ENCODE measurements around the gene THOC2.
"Not testable (repeated sequence)": the region's sequence is repeated elsewhere in the genome, so short reads cannot be mapped to it uniquely, and the experiment has no call there.

Gene THOC2

GRCh38 chrX:123663720-123664119 is 69.1 kb downstream of the THOC2 start:
- H3K4ac ChIP-seq (ENCODE audit: low read length); DNase-seq (ENCODE audit: low spot score); H3K79me1 ChIP-seq (ENCODE audit: low read depth, low read length); H3K4me1 ChIP-seq (ENCODE audit: control insufficient read depth in 2 of 2, insufficient read depth in 1 of 2, low read depth in 1 of 2, low read length in 2 of 2); H2AK5ac ChIP-seq (ENCODE audit: low read depth, low read length); H3K9ac ChIP-seq (ENCODE audit: low read depth, low read length, poor library complexity); H2BK15ac ChIP-seq (ENCODE audit: low read length); H2BK12ac ChIP-seq (ENCODE audit: low read length); H3K27ac ChIP-seq (replicated peaks; ENCODE audit: low read length); H3K14ac ChIP-seq (ENCODE audit: low read length); H3K9me3 ChIP-seq (replicated peaks in 1 of 2; ENCODE audit: control insufficient read depth in 2 of 2, insufficient read depth in 1 of 2, low read depth in 1 of 2, low read length in 2 of 2); H4K8ac ChIP-seq (ENCODE audit: low read depth, low read length); H4K91ac ChIP-seq (ENCODE audit: low read depth, low read length, poor library complexity); H3K27me3 ChIP-seq (ENCODE audit: control insufficient read depth in 3 of 3, insufficient read depth in 3 of 3, low read depth in 1 of 3, low read length in 3 of 3); H3K18ac ChIP-seq (ENCODE audit: low read length); H2AFZ ChIP-seq (ENCODE audit: low read length); H3K4me3 ChIP-seq (ENCODE audit: low read length in 2 of 2); H2BK120ac ChIP-seq (ENCODE audit: low read depth, low read length); H3K4me2 ChIP-seq (ENCODE audit: insufficient read depth, low read length, poor library complexity, severe bottlenecking); H2BK5ac ChIP-seq (ENCODE audit: low read length); H3K23ac ChIP-seq (ENCODE audit: low read depth, low read length, poor library complexity): not testable (repeated sequence)
- WGBS, 2 donors (ENCODE audit: extremely low coverage in 2 of 2, insufficient read length in 2 of 2, insufficient replicate concordance in 1 of 2) = no CpG with 5 or more reads among the region's 3 CpGs
- H3K36me3 ChIP-seq (replicated peaks in 1 of 2; ENCODE audit: control insufficient read depth in 2 of 2, insufficient read depth in 2 of 2, low read length in 2 of 2) = peaks cover 4 to 66% of the 10 kb centered on the region in 2 donors

- not testable (repeated sequence) for H3K4ac ChIP-seq (ENCODE audit: low read length); H3K4me2 ChIP-seq (ENCODE audit: insufficient read depth, low read length, poor library complexity, severe bottlenecking); H2BK5ac ChIP-seq (ENCODE audit: low read length); H3K18ac ChIP-seq (ENCODE audit: low read length); H3K4me1 ChIP-seq (ENCODE audit: control insufficient read depth in 2 of 2, insufficient read depth in 1 of 2, low read depth in 1 of 2, low read length in 2 of 2); H4K8ac ChIP-seq (ENCODE audit: low read depth, low read length); H3K9me3 ChIP-seq (replicated peaks in 1 of 2; ENCODE audit: control insufficient read depth in 2 of 2, insufficient read depth in 1 of 2, low read depth in 1 of 2, low read length in 2 of 2); H3K23ac ChIP-seq (ENCODE audit: low read depth, low read length, poor library complexity); H2AK5ac ChIP-seq (ENCODE audit: low read depth, low read length); H2BK12ac ChIP-seq (ENCODE audit: low read length); H3K14ac ChIP-seq (ENCODE audit: low read length); H2BK120ac ChIP-seq (ENCODE audit: low read depth, low read length); H3K4me3 ChIP-seq (ENCODE audit: low read length in 2 of 2); H3K9ac ChIP-seq (ENCODE audit: low read depth, low read length, poor library complexity); DNase-seq (ENCODE audit: low spot score); H3K27me3 ChIP-seq (ENCODE audit: control insufficient read depth in 3 of 3, insufficient read depth in 3 of 3, low read depth in 1 of 3, low read length in 3 of 3); H3K79me1 ChIP-seq (ENCODE audit: low read depth, low read length); H2AFZ ChIP-seq (ENCODE audit: low read length); H2BK15ac ChIP-seq (ENCODE audit: low read length); H4K91ac ChIP-seq (ENCODE audit: low read depth, low read length, poor library complexity); H3K27ac ChIP-seq (replicated peaks; ENCODE audit: low read length)
- H3K36me3 ChIP-seq (replicated peaks in 1 of 2; ENCODE audit: control insufficient read depth in 2 of 2, insufficient read depth in 2 of 2, low read length in 2 of 2) = peaks cover 0 to 19% of the 10 kb centered on the region in 2 donors
- WGBS, 2 donors (ENCODE audit: extremely low coverage in 2 of 2, insufficient read length in 2 of 2, insufficient replicate concordance in 1 of 2) = no CpG with 5 or more reads among the region's 9 CpGs
Observed at GRCh38 chrX:123656507-123656906, 76.3 kb downstream of the THOC2 start.

DNA sequence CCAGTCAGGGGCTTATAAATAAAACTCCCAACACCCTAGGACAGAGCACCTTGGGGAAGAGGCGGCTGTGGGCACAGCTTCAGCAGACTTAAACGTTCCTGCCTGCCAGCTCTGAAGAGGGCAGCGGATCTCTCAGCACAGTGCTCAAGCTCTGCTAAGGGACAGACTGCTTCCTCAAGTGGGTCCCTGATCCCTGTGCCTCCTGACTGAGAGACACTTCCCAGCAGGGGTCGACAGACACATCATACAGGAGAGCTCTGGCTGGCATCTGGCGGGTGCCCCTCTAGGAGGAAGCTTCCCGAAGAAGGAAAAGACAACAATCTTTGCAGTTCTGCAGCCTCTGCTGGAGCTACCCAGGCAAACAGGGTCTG is 84.1 kb downstream of the THOC2 start:
- not testable (repeated sequence) for H3K4me3 ChIP-seq (ENCODE audit: low read length in 2 of 2); H2AK5ac ChIP-seq (ENCODE audit: low read depth, low read length); H2AFZ ChIP-seq (ENCODE audit: low read length); H3K4me1 ChIP-seq (ENCODE audit: control insufficient read depth in 2 of 2, insufficient read depth in 1 of 2, low read depth in 1 of 2, low read length in 2 of 2); H2BK120ac ChIP-seq (ENCODE audit: low read depth, low read length); DNase-seq (ENCODE audit: low spot score); H2BK5ac ChIP-seq (ENCODE audit: low read length); H3K9me3 ChIP-seq (replicated peaks in 1 of 2; ENCODE audit: control insufficient read depth in 2 of 2, insufficient read depth in 1 of 2, low read depth in 1 of 2, low read length in 2 of 2); H3K79me1 ChIP-seq (ENCODE audit: low read depth, low read length); H4K91ac ChIP-seq (ENCODE audit: low read depth, low read length, poor library complexity); H3K27me3 ChIP-seq (ENCODE audit: control insufficient read depth in 3 of 3, insufficient read depth in 3 of 3, low read depth in 1 of 3, low read length in 3 of 3); H3K4me2 ChIP-seq (ENCODE audit: insufficient read depth, low read length, poor library complexity, severe bottlenecking); H3K23ac ChIP-seq (ENCODE audit: low read depth, low read length, poor library complexity); H3K9ac ChIP-seq (ENCODE audit: low read depth, low read length, poor library complexity); H3K18ac ChIP-seq (ENCODE audit: low read length); H3K14ac ChIP-seq (ENCODE audit: low read length); H4K8ac ChIP-seq (ENCODE audit: low read depth, low read length); H2BK15ac ChIP-seq (ENCODE audit: low read length); H3K27ac ChIP-seq (replicated peaks; ENCODE audit: low read length); H3K4ac ChIP-seq (ENCODE audit: low read length); H2BK12ac ChIP-seq (ENCODE audit: low read length)
- WGBS, 2 donors (ENCODE audit: extremely low coverage in 2 of 2, insufficient read length in 2 of 2, insufficient replicate concordance in 1 of 2) = no CpG with 5 or more reads among the region's 6 CpGs
- peaks cover 0 to 13% of the 10 kb centered on the region in 2 donors for H3K36me3 ChIP-seq (replicated peaks in 1 of 2; ENCODE audit: control insufficient read depth in 2 of 2, insufficient read depth in 2 of 2, low read length in 2 of 2)

DNA sequence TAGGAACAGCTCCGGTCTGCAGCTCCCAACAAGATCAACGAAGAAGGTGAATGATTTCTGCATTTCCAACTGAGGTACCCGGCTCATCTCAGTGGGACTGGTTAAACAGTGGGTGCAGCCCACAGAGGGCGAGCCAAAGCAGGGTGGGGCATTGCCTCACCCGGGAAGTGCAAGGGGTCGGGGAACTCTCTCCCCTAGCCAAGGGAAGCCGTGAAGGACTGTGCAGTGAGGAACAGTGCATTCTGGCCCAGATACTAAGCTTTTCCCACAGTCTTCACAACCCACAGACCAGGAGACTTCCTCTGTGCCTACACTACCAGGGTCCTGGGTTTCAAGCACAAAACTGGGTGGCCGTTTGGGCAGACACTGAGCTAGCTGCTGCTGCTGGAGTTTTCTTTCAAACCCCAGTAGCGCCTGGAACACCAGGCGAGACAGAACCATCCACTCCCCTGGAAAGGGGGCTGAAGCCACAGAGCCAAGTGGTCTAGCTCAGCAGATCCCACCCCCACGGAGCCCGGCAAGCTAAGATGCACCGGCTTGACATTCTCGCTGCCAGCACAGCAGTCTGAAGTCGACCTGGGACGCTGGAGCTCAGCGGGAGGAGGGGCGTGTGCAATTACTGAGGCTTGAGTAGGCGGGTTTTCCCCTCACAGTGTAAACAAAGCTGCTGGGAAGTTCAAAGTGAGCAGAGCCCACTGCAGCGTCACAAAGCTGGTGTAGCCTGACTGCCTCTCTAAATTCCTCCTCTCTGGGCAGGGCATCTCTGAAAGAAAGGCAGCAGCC is 84.6 kb downstream of the THOC2 start:
- Histone ChIP-seq H3K9me3 (replicated peaks in 1 of 2; ENCODE audit: control insufficient read depth in 2 of 2, insufficient read depth in 1 of 2, low read depth in 1 of 2, low read length in 2 of 2) (no peaks in the 10 kb centered on the region), H2BK15ac (ENCODE audit: low read length) (no peak overlapping the region), H4K8ac (ENCODE audit: low read depth, low read length) (no peak overlapping the region), H2BK12ac (ENCODE audit: low read length) (no peak overlapping the region), H4K91ac (ENCODE audit: low read depth, low read length, poor library complexity) (no peak overlapping the region), H3K14ac (ENCODE audit: low read length) (no peak overlapping the region), H3K9ac (ENCODE audit: low read depth, low read length, poor library complexity) (no peak overlapping the region), H3K18ac (ENCODE audit: low read length) (no peak overlapping the region), H3K4ac (ENCODE audit: low read length) (no peak overlapping the region), H2AFZ (ENCODE audit: low read length) (no peak overlapping the region), H3K4me1 (ENCODE audit: control insufficient read depth in 2 of 2, insufficient read depth in 1 of 2, low read depth in 1 of 2, low read length in 2 of 2) (peaks cover 0 to 3% of the 10 kb centered on the region in 2 donors), H3K36me3 (replicated peaks in 1 of 2; ENCODE audit: control insufficient read depth in 2 of 2, insufficient read depth in 2 of 2, low read length in 2 of 2) (peaks cover 0 to 18% of the 10 kb centered on the region in 2 donors), H3K4me3 (ENCODE audit: low read length in 2 of 2) (no peak overlapping the region), H3K79me1 (ENCODE audit: low read depth, low read length) (no peaks in the 10 kb centered on the region), H3K4me2 (ENCODE audit: insufficient read depth, low read length, poor library complexity, severe bottlenecking) (no peak overlapping the region), H3K27ac (replicated peaks; ENCODE audit: low read length) (no peak overlapping the region), H3K27me3 (ENCODE audit: control insufficient read depth in 3 of 3, insufficient read depth in 3 of 3, low read depth in 1 of 3, low read length in 3 of 3) (no peaks in the 10 kb centered on the region), H3K23ac (ENCODE audit: low read depth, low read length, poor library complexity) (no peak overlapping the region), H2BK120ac (ENCODE audit: low read depth, low read length) (no peak overlapping the region), H2AK5ac (ENCODE audit: low read depth, low read length) (no peak overlapping the region), H2BK5ac (ENCODE audit: low read length) (no peak overlapping the region)
- WGBS, 2 donors (ENCODE audit: extremely low coverage in 2 of 2, insufficient read length in 2 of 2, insufficient replicate concordance in 1 of 2) = no CpG with 5 or more reads among the region's 20 CpGs
- peak; percentile 44 for DNase-seq (ENCODE audit: low spot score)

Data from neuronal stem cell (in vitro differentiated cells).